Measurements from ENCODE around the gene SGK1.

- TF ChIP-seq GATA3 (IDR thresholded peaks at IDR 0.05; ENCODE audit: low read depth, low read length) (no peak), GATA2 (IDR thresholded peaks at IDR 0.05; ENCODE audit: low read depth, low read length) (no peak)
Measured at GRCh38 chr6:134145786-134146185, 172.1 kb downstream of the SGK1 start.

Measured in SH-SY5Y (cell line).